Measurements from ENCODE around the gene ZNF358. TPM values are rescaled to one million over a fixed set of nuclear protein-coding genes. Genes with fewer than 3 reads are reported as not detected.
A peak's percentile ranks its signal among the peaks of the same experiment; 100 is the strongest.

The ZNF358 gene
- total and polyA plus RNA-seq, 9 donors = 25.2 to 69.7 (median 48.5) TPM

GRCh38 chr19:7505288-7505681 is 10.6 kb upstream of the ZNF358 start:
- Histone ChIP-seq H3K27me3 (ENCODE audit: control insufficient read depth, insufficient read depth, low read length) (peaks cover 19% of the 10 kb centered on the region), H3K27ac (ENCODE audit: low read length) (no peak overlapping the region), H3K4me3 (ENCODE audit: low read length) (no peak overlapping the region), H3K9me3 (replicated peaks; ENCODE audit: control insufficient read depth, low read depth, low read length) (no peaks in the 10 kb centered on the region), H3K36me3 (ENCODE audit: control insufficient read depth, insufficient read depth, low read length) (no peaks in the 10 kb centered on the region), H3K4me1 (ENCODE audit: control insufficient read depth, insufficient read depth, low read length) (peaks cover 15% of the 10 kb centered on the region)
- DNase-seq = no peak
- WGBS (ENCODE audit: insufficient coverage) = 47% methylated on average over 16 of the region's 19 CpGs

GRCh38 chr19:7505682-7506384 is 10.1 kb upstream of the ZNF358 start:
- peaks cover 12% of the 10 kb centered on the region for H3K4me1 ChIP-seq (ENCODE audit: control insufficient read depth, insufficient read depth, low read length)
- no peak overlapping the region for H3K4me3 ChIP-seq (ENCODE audit: low read length)
- H3K9me3 ChIP-seq (replicated peaks; ENCODE audit: control insufficient read depth, low read depth, low read length) = no peaks in the 10 kb centered on the region
- no peak for DNase-seq
- H3K27ac ChIP-seq (ENCODE audit: low read length) = no peak overlapping the region
- H3K36me3 ChIP-seq (ENCODE audit: control insufficient read depth, insufficient read depth, low read length) = no peaks in the 10 kb centered on the region
- H3K27me3 ChIP-seq (ENCODE audit: control insufficient read depth, insufficient read depth, low read length) = peaks cover 15% of the 10 kb centered on the region
- WGBS (ENCODE audit: insufficient coverage) = 5% methylated on average over 10 of the region's 33 CpGs

- WGBS (ENCODE audit: insufficient coverage) = 46% methylated on average over 19 of the region's 20 CpGs
- Histone ChIP-seq H3K27me3 (ENCODE audit: control insufficient read depth, insufficient read depth, low read length) (peaks cover 9% of the 10 kb centered on the region), H3K27ac (ENCODE audit: low read length) (no peak overlapping the region), H3K9me3 (replicated peaks; ENCODE audit: control insufficient read depth, low read depth, low read length) (no peaks in the 10 kb centered on the region), H3K36me3 (ENCODE audit: control insufficient read depth, insufficient read depth, low read length) (no peaks in the 10 kb centered on the region), H3K4me1 (ENCODE audit: control insufficient read depth, insufficient read depth, low read length) (peaks cover 7% of the 10 kb centered on the region), H3K4me3 (ENCODE audit: low read length) (no peak overlapping the region)
- peak; percentile 58 for DNase-seq
These were observed 9.2 kb upstream of the ZNF358 start for GRCh38 chr19:7506385-7507328.

GRCh38 chr19:7507884-7508283 is 8.0 kb upstream of the ZNF358 start:
- WGBS (ENCODE audit: insufficient coverage) = 38% methylated on average over 10 of the region's 11 CpGs
- H3K27me3 ChIP-seq (ENCODE audit: control insufficient read depth, insufficient read depth, low read length) = peaks cover 9% of the 10 kb centered on the region
- H3K9me3 ChIP-seq (replicated peaks; ENCODE audit: control insufficient read depth, low read depth, low read length) = no peaks in the 10 kb centered on the region
- peaks cover 7% of the 10 kb centered on the region for H3K4me1 ChIP-seq (ENCODE audit: control insufficient read depth, insufficient read depth, low read length)
- H3K4me3 ChIP-seq (ENCODE audit: low read length) = no peak overlapping the region
- H3K36me3 ChIP-seq (ENCODE audit: control insufficient read depth, insufficient read depth, low read length) = no peaks in the 10 kb centered on the region
- DNase-seq = no peak
- no peak overlapping the region for H3K27ac ChIP-seq (ENCODE audit: low read length)

- WGBS (ENCODE audit: insufficient coverage) = 32% methylated on average over 3 of the region's 3 CpGs
- no peak overlapping the region for H3K27ac ChIP-seq (ENCODE audit: low read length)
- no peaks in the 10 kb centered on the region for H3K9me3 ChIP-seq (replicated peaks; ENCODE audit: control insufficient read depth, low read depth, low read length)
- DNase-seq = no peak
- H3K36me3 ChIP-seq (ENCODE audit: control insufficient read depth, insufficient read depth, low read length) = no peaks in the 10 kb centered on the region
- peaks cover 9% of the 10 kb centered on the region for H3K27me3 ChIP-seq (ENCODE audit: control insufficient read depth, insufficient read depth, low read length)
- peaks cover 7% of the 10 kb centered on the region for H3K4me1 ChIP-seq (ENCODE audit: control insufficient read depth, insufficient read depth, low read length)
- H3K4me3 ChIP-seq (ENCODE audit: low read length) = no peak overlapping the region
These were observed 6.3 kb upstream of the ZNF358 start for GRCh38 chr19:7509625-7510024.

GRCh38 chr19:7512400-7512851 is 3.5 kb upstream of the ZNF358 start:
- no peak for DNase-seq
- Histone ChIP-seq H3K9me3 (replicated peaks; ENCODE audit: control insufficient read depth, low read depth, low read length) (no peaks in the 10 kb centered on the region), H3K36me3 (ENCODE audit: control insufficient read depth, insufficient read depth, low read length) (no peaks in the 10 kb centered on the region), H3K4me1 (ENCODE audit: control insufficient read depth, insufficient read depth, low read length) (peaks cover 18% of the 10 kb centered on the region), H3K27ac (ENCODE audit: low read length) (no peak overlapping the region), H3K27me3 (ENCODE audit: control insufficient read depth, insufficient read depth, low read length) (no peaks in the 10 kb centered on the region), H3K4me3 (ENCODE audit: low read length) (no peak overlapping the region)
- WGBS (ENCODE audit: insufficient coverage) = 43% methylated on average over 5 of the region's 6 CpGs

GRCh38 chr19:7513809-7514642 is 1.9 kb upstream of the ZNF358 start:
- H3K4me1 ChIP-seq (ENCODE audit: control insufficient read depth, insufficient read depth, low read length) = peaks cover 18% of the 10 kb centered on the region
- H3K27ac ChIP-seq (ENCODE audit: low read length) = no peak overlapping the region
- no peaks in the 10 kb centered on the region for H3K27me3 ChIP-seq (ENCODE audit: control insufficient read depth, insufficient read depth, low read length)
- DNase-seq = no peak
- 83% methylated on average over 2 of the region's 5 CpGs for WGBS (ENCODE audit: insufficient coverage)
- H3K36me3 ChIP-seq (ENCODE audit: control insufficient read depth, insufficient read depth, low read length) = peaks cover 9% of the 10 kb centered on the region
- no peak overlapping the region for H3K4me3 ChIP-seq (ENCODE audit: low read length)
- no peaks in the 10 kb centered on the region for H3K9me3 ChIP-seq (replicated peaks; ENCODE audit: control insufficient read depth, low read depth, low read length)

GRCh38 chr19:7515110-7515644 is 726 bp upstream of the ZNF358 start:
- H3K4me3 ChIP-seq (ENCODE audit: low read length) = peak overlapping the region; percentile 46
- 66% methylated on average over 5 of the region's 13 CpGs for WGBS (ENCODE audit: insufficient coverage)
- H3K4me1 ChIP-seq (ENCODE audit: control insufficient read depth, insufficient read depth, low read length) = peaks cover 18% of the 10 kb centered on the region
- no peaks in the 10 kb centered on the region for H3K27me3 ChIP-seq (ENCODE audit: control insufficient read depth, insufficient read depth, low read length)
- peak overlapping the region; percentile 74 for H3K27ac ChIP-seq (ENCODE audit: low read length)
- peak; percentile 46 for DNase-seq
- peaks cover 14% of the 10 kb centered on the region for H3K36me3 ChIP-seq (ENCODE audit: control insufficient read depth, insufficient read depth, low read length)
- H3K9me3 ChIP-seq (replicated peaks; ENCODE audit: control insufficient read depth, low read depth, low read length) = no peaks in the 10 kb centered on the region

- H3K9me3 ChIP-seq (replicated peaks; ENCODE audit: control insufficient read depth, low read depth, low read length) = no peaks in the 10 kb centered on the region
- 0% methylated on average over 16 of the region's 28 CpGs for WGBS (ENCODE audit: insufficient coverage)
- H3K4me3 ChIP-seq (ENCODE audit: low read length) = peak overlapping the region; percentile 81
- no peak for DNase-seq
- peaks cover 20% of the 10 kb centered on the region for H3K36me3 ChIP-seq (ENCODE audit: control insufficient read depth, insufficient read depth, low read length)
- H3K27me3 ChIP-seq (ENCODE audit: control insufficient read depth, insufficient read depth, low read length) = no peaks in the 10 kb centered on the region
- peak overlapping the region; percentile 74 for H3K27ac ChIP-seq (ENCODE audit: low read length)
- peaks cover 18% of the 10 kb centered on the region for H3K4me1 ChIP-seq (ENCODE audit: control insufficient read depth, insufficient read depth, low read length)
These were observed 430 bp downstream of the ZNF358 start for GRCh38 chr19:7516333-7516732.

Measured in muscle of leg (tissue), 11 donors.